NT2/D1 (cell line): ENCODE data around the gene YPEL5.

ENCODE experiments used
- DNase-seq: peaks from one replicate; pipeline ENCODE4 v3.0.0-alpha.2; 2011; ENCODE audit warnings: low read depth, low spot score
- H3K27me3 ChIP-seq: 2 replicates; pipeline ENCODE4 v1.6.0; 2011; ENCODE audit warnings: mild to moderate bottlenecking; ENCODE audit not compliant: insufficient read length, insufficient read depth
- H3K36me3 ChIP-seq: 2 replicates; pipeline ENCODE4 v1.6.1; 2011; ENCODE audit warnings: mild to moderate bottlenecking, low read length, mixed read lengths; ENCODE audit not compliant: insufficient read depth, insufficient read length
- H3K4me1 ChIP-seq: 2 replicates; pipeline ENCODE4 v1.5.1; 2011; ENCODE audit not compliant: insufficient read depth, insufficient read length
- H3K4me3 ChIP-seq: 2 replicates; pipeline ENCODE4 v1.5.1; 2011; ENCODE audit warnings: low read depth; ENCODE audit not compliant: insufficient read length
- H3K9ac ChIP-seq: 2 replicates; pipeline ENCODE4 v1.6.0; 2011; ENCODE audit warnings: low read depth; ENCODE audit not compliant: insufficient read length
- H3K9me3 ChIP-seq: 2 replicates; pipeline ENCODE4 v1.5.1; 2011; ENCODE audit warnings: mild to moderate bottlenecking, low read length; ENCODE audit not compliant: insufficient read depth
- SUZ12 ChIP-seq: IDR thresholded peaks from 2 replicates; pipeline ENCODE4 v1.6.1; 2011; ENCODE audit not compliant: insufficient read length, insufficient read depth; ENCODE audit errors: extremely low read depth
- YY1 ChIP-seq: IDR thresholded peaks from 2 replicates; pipeline ENCODE4 v1.6.1; 2011; ENCODE audit not compliant: insufficient read length, insufficient read depth
- ZNF274 ChIP-seq: IDR thresholded peaks from 2 replicates; pipeline ENCODE4 v1.6.1; 2011; ENCODE audit warnings: mild to moderate bottlenecking, low read depth, low read length

YPEL5 gene

DNA sequence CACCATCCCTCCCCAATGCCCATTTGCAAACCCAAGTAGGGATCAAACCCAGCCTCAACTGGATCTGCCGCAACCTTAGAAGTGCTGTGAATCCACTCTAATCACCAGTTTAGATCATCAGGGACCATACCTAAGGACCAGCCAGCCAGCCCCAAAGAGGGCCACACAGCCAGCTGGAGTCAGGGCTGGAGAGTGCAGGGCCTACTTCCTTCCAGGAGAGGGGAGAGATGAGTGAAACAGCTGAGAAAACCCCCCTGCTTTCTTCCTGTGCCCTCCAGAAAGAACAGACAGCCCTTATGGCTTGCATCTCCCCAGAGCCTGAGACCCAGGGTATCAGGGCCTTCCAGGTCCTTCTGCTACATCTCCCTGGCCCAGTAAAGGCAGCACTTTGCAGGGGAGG, 25.8 kb downstream of the YPEL5 start:
- H3K27me3 ChIP-seq: no peaks in the 10 kb centered on the region
- H3K9me3 ChIP-seq: no peaks in the 10 kb centered on the region
- no peaks in the 10 kb centered on the region for H3K4me1 ChIP-seq
- no peak for DNase-seq
- no peak overlapping the region for H3K4me3 ChIP-seq
- no peaks in the 10 kb centered on the region for H3K36me3 ChIP-seq
- TF ChIP-seq ZNF274 (no peak), YY1 (no peak), SUZ12 (no peak)
- no peak overlapping the region for H3K9ac ChIP-seq

DNA sequence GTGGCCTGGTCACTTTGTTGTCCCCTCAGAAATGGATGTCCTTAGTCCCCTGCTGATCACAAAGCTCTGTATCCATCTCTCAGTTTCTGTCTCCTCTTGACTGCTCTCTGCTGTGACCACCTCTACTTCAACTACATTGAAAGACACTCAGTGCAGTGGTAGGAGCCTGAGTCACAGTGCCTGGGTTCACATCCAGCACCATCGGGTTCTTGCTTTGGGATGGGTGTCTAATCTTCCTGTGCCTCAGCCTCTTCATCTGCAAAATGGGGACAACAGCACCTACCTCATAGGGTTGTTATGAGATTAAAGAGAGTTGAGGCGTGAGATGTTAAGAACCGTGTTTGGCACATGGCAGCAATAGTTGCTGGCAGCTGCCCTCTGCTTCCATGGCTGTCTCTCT, 30.6 kb downstream of the YPEL5 start:
- no peaks in the 10 kb centered on the region for H3K27me3 ChIP-seq
- H3K9me3 ChIP-seq: no peaks in the 10 kb centered on the region
- H3K4me3 ChIP-seq: no peak overlapping the region
- H3K36me3 ChIP-seq: no peaks in the 10 kb centered on the region
- TF ChIP-seq SUZ12: no peak
- TF ChIP-seq ZNF274: no peak
- TF ChIP-seq YY1: no peak
- no peak overlapping the region for H3K9ac ChIP-seq
- DNase-seq: no peak
- no peaks in the 10 kb centered on the region for H3K4me1 ChIP-seq

DNA sequence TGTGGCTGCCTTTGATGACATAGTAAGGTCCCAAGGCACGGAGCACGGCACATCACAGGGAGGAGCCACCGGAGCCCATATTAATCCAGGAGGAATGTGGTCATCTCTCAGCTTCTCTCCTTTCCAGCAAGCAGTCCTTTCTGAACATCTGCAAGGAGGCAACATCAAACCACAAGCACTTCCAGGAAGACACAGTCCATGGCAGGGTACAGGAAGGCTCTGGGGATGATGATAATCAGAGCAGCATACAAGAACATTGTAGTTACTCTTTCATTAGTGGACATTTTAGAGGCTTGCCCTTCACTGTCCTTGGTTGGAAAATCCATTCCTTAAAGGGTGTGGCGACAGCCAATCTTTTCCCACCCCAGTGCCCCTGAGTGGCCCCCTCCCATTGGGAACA, 31.1 kb downstream of the YPEL5 start:
- Histone ChIP-seq H3K27me3 (no peaks in the 10 kb centered on the region), H3K9me3 (no peaks in the 10 kb centered on the region), H3K9ac (no peak overlapping the region), H3K36me3 (no peaks in the 10 kb centered on the region), H3K4me1 (no peaks in the 10 kb centered on the region), H3K4me3 (no peak overlapping the region)
- TF ChIP-seq YY1 (no peak), ZNF274 (no peak), SUZ12 (no peak)
- DNase-seq: no peak

DNA sequence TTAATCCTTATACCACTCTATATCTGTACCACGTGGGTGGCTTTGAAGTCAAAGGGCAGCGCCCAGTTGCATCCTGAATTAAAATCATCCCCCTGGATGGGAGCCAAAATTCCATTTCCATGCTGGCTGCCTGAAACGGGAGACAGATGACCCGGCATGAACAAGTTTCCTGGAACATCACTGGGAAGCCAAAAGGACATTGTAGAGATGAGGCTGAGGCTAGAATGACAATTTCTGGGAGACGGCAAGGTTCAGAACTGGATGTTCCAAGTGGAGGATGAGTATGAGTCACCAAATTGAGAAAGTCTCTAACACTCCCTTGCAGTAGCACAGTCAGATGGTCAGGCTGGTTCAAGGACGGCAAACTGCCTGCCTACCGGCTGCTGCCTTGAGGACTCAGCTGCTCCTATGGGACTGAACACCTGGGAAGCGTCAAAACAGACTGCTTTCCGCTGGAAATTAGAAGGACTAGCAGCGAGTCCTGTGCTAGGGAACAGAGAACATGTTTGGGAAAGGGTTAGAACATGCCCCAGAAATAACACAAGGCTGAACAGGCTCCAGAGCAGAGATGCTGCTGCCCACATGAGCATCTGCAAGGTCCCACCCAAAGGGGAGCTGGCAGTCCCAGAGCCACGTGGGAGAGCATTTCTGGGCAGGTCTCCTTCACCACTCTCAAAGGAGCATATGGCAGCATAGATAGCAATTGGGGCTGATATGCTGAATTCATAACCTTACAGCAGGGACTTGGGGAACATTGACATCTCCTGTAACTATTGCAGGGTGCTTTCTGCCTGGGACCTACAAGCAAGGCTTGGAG, 32.0 kb downstream of the YPEL5 start:
- H3K36me3 ChIP-seq: no peaks in the 10 kb centered on the region
- H3K4me1 ChIP-seq: no peaks in the 10 kb centered on the region
- no peak for DNase-seq
- H3K4me3 ChIP-seq: no peak overlapping the region
- no peak for TF ChIP-seq SUZ12
- TF ChIP-seq ZNF274: no peak
- TF ChIP-seq YY1: no peak
- no peaks in the 10 kb centered on the region for H3K27me3 ChIP-seq
- H3K9ac ChIP-seq: no peak overlapping the region
- H3K9me3 ChIP-seq: no peaks in the 10 kb centered on the region

DNA sequence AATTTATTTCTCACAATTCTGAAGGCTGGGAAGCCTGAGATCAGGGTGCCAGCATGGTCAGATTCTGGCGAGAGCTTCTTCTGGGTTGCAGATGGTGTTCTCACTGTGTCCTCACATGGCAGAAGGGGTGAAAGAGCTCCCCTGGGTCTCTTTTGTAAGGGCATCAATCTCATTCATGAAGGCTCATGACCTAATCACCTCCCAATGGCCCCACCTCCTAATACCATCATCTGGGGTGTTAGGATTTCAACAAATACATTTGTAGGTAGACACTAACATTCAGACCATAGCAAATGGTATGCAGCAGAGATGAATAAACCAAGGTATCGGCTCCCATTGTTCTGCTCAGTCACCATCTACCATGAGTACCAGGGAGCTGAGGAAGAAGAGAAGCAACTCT, 32.7 kb downstream of the YPEL5 start:
- H3K4me3 ChIP-seq: no peak overlapping the region
- H3K4me1 ChIP-seq: no peaks in the 10 kb centered on the region

DNA sequence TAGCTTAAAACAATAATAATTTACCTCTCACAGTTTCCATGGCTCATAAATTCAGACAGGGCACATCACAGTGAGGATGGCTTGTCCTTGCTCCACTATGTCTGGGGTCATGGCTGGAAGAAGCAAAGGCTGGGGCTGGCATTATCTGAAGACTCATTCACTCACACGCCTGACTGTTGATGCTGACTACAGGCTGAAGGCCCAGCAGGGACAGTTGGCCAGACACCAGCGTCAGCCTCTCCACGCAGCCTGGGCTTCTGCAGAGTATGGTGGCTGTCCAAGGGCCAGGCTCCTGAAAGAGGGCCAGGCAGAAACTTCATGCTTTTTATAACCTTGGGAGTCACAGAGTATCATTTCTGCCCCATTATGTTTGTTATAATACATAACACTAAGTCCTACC, 33.4 kb downstream of the YPEL5 start:
- Histone ChIP-seq H3K9me3 (no peaks in the 10 kb centered on the region), H3K27me3 (no peaks in the 10 kb centered on the region), H3K4me3 (no peak overlapping the region), H3K9ac (no peak overlapping the region), H3K36me3 (no peaks in the 10 kb centered on the region), H3K4me1 (no peaks in the 10 kb centered on the region)
- DNase-seq: no peak
- no peak for TF ChIP-seq SUZ12

More for the DNA sequence above, 32.7 kb downstream of the YPEL5 start:
- H3K9me3 ChIP-seq: no peaks in the 10 kb centered on the region
- TF ChIP-seq SUZ12 (no peak), ZNF274 (no peak), YY1 (no peak)
- no peaks in the 10 kb centered on the region for H3K27me3 ChIP-seq
- H3K36me3 ChIP-seq: no peaks in the 10 kb centered on the region
- DNase-seq: no peak
- no peak overlapping the region for H3K9ac ChIP-seq

DNA sequence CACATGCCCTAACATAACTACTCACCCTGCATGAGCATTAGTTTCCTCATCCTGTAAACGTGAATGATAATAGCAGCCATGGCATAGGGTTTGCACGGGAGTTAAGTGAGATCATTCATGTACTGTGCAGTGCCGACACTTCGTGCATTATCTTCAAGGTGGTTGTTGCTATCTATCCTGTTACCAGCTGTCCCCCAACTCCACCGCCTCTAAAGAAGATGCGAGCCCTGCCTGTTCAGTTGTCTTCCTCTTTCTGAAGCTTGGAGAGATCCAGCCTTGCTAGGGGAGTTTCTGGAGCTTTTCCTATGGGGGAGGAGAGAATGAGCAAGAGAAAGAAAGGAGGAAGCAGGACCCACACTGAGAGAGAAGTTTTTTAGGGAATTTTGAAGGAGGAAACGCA, 34.4 kb downstream of the YPEL5 start:
- TF ChIP-seq ZNF274 (no peak), YY1 (no peak), SUZ12 (no peak)
- no peak for DNase-seq
- Histone ChIP-seq H3K4me3 (no peak overlapping the region), H3K27me3 (no peaks in the 10 kb centered on the region), H3K36me3 (no peaks in the 10 kb centered on the region), H3K9me3 (no peaks in the 10 kb centered on the region), H3K4me1 (no peaks in the 10 kb centered on the region), H3K9ac (no peak overlapping the region)
